Activated CD4-positive, alpha-beta T cell treated with anti-CD3 and anti-CD28 coated beads for 4 hours (primary cell): ENCODE measurements around the gene LPCAT2.
"Not testable (repeated sequence)": the region's sequence is repeated elsewhere in the genome, so short reads cannot be mapped to it uniquely, and the experiment has no call there.

ENCODE experiments used
- DNase-seq, 2 donors: peaks; one replicate each; pipeline ENCODE4 v3.0.0-alpha.2; 2020

The LPCAT2 gene

DNA sequence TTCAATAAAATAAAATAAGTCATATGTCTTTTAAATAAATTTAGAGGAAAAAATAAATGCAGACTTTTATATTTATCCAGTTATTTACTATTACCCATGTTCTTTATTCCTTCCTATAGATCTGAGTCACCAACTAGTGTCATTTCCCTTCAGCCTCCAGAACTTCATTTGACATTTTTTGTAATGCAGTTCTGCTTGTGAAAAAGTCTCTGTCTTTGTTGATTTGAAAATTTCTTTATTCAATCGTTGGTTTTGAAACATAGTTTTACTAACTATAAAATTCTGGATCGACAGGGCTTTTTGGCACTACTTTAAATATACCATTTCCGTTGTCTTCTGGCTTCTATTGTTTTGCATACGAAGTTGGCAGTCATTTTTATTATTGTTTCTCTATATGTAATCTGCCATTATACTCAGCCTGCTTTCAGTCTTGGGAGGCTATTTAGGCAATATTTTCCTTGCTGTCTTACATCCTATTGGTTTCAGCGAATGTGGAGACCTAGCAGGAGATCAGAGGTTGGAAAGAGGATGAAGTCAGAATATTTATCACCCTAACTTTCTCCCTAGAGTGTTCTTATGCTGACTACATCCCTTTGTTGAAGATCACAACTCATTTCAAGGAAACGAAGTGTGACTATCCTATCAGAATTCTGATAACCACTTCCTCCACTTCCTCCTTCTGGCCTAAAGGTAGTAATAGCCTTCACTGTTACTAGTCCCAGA, 104.9 kb downstream of the LPCAT2 start:
- DNase-seq: no peak

DNA sequence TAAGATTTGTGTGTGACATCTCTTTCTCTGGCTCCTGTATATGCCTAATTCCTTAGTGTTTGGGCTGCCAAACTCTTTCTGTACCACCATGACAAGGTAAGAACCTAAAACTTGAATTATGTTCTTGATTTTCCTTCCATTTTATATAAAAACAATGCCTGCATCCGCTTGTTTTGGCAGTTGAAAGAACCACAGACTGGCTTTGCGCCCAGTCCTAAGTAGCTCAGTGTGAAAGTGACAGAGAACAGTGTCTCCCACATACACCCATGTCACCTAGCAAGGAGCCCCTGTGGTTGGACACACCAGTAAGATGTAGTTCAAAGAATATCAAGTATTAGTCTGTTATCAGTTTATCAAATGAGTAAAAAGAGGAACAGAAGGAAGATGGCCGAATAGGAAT, 106.2 kb downstream of the LPCAT2 start:
- DNase-seq: no peak

GRCh38 chr16:55615670-55616069, 106.8 kb downstream of the LPCAT2 start:
- not testable (repeated sequence) for DNase-seq

- no peak for DNase-seq
Measured at GRCh38 chr16:55621771-55622170, 112.9 kb downstream of the LPCAT2 start.

GRCh38 chr16:55622272-55622671, 113.4 kb downstream of the LPCAT2 start:
- DNase-seq: no peak

- DNase-seq: no peak
Measured at GRCh38 chr16:55622930-55623561, 114.2 kb downstream of the LPCAT2 start.

DNA sequence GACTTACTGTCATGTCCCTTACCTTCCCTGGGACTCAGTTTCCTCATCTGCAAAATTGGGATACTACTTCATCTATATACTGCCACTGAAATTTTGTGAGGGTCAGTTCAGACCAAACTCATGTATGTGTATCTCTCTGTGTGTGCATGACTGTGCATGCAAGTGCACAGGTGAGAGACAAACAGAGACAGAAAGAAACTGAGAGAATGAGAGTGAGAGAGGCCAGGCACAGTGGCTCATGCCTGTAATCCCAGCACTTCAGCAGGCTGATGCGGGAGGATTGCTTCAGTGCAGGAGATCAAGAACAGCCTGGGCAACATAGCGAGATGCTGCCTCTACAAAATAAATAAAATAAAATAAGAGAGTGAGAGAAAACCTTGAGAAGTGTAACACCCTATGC, 114.8 kb downstream of the LPCAT2 start:
- DNase-seq: no peak

DNA sequence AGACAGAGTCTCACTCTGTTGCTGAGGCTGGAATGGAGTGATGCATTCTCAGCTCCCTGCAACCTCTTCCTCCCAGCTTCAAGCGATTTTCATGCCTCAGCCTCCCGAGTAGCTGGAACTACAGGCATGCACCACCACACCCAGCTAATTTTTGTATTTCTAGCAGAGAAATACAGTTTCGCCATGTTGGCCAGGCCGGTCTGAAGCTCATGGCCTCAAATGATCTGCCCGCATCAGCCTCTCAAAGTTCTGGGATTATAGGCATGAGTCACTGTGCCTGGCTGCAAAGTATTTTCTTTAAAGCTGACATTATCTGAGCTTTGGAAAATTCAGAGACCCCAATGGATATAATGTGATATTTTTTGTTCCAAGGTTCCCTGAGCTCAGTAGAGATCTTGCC, 115.8 kb downstream of the LPCAT2 start:
- no peak for DNase-seq

- no peak for DNase-seq
Measured at GRCh38 chr16:55625843-55626242, 117.0 kb downstream of the LPCAT2 start.

DNA sequence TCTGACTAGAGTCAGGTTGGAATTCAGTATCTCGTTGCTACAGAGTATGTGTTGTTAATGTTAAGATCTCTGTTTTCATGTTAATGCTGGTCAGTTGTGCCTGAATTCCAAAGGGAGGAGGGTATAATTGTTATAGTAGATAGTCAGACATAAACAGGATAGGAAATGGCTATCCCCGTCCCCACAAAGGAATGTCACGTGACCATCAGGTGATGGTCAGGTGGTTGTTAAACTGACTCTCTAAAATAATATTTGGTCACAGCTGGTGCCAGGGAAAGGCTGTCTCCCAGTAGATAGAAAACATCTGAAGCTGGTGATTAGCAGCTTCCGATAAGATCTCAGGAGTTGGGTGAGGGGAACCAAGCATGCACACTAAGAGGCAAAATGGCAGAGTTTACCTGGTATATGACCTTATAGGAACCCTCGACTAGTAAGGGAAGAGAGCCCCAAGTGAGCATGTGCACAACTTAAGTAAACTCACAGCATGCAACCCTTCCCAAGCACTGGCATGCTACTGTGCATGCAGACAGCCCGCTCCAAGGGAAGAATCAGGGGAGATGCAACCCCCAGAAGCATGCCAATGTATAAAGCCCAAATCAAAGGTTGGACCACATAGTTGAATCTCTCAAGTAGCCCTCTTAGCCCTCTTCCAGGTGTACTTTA, 119.6 kb downstream of the LPCAT2 start:
- no peak for DNase-seq

GRCh38 chr16:55630774-55631173, 121.9 kb downstream of the LPCAT2 start:
- no peak for DNase-seq

GRCh38 chr16:55632259-55632658, 123.4 kb downstream of the LPCAT2 start:
- DNase-seq: no peak

DNA sequence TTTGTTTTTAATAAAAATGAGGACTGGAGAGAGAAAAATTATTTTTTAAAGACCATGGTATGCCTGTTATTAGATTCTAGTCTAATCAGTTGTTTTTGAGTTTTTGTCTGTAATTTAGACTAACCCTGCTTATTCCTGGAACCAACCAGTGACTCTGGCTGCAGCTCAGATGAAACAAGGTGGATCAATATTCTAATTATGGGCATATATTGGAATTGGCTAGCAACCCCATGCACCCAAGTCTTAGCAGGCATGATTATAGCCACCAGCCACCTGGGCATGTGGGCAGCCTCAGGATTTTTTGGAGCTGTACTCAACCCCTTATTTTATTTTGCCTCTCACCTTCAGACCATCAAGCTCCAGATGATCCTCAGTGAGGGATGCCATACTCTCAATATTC, 125.3 kb downstream of the LPCAT2 start:
- DNase-seq: no peak
